NCI-H1930 (cell line): Measurements from ENCODE around the gene PITPNM1.
A peak's percentile ranks its signal among the peaks of the same experiment; 100 is the strongest.
"Not testable (repeated sequence)": the region's sequence is repeated elsewhere in the genome, so short reads cannot be mapped to it uniquely, and the experiment has no call there.

ENCODE experiments used
- DNase-seq, 2 experiments: peaks; one replicate each; lab custom pipeline; 2025; lab: John Stamatoyannopoulos, UW

PITPNM1 gene

DNA sequence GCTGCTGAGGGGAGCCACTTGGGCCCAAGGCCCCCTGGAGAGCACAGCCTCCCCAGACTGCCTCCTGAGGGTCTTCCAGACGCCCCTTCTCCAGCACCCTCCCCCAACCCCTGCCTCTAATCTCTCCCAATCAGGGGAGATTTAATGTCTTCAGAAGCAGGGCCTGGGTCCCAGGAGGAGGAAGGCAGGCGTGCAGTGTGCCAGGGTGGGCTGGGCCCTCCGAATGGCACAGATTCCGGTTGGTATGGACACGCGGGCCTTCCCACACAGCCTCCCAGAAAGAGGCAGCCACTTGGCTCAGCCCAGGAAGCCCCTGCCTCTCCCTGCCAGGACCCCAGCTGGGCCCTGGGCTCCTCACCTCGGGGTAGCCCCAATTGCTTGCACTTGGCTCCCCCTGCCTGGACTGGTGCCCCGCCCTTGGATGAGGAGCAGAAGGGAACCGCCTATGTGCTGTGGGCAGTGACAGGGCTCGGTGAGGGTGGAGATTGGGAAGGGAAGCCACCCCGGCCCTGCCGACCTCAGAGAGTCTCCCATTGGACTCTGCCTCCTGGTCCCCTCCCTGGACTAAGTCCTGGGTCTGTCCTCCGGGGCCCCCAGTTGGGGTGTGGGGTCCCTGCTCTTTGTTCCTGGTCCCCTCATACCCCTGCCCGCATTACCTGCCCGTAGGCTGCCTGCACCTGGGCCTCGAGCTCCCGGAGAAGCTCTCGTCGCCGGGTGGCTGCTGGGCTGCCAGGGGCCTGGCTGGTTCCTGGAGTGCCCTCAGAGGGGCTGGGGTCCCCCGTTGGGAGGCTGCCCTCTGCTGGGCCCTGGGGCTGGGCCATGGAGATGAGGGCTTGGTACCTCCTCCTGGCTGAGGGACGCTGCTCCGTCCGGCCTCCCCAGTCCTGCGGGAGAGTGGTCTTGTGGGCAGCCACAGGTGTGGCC, 18.7 kb upstream of the PITPNM1 start:
- DNase-seq: no peak

DNA sequence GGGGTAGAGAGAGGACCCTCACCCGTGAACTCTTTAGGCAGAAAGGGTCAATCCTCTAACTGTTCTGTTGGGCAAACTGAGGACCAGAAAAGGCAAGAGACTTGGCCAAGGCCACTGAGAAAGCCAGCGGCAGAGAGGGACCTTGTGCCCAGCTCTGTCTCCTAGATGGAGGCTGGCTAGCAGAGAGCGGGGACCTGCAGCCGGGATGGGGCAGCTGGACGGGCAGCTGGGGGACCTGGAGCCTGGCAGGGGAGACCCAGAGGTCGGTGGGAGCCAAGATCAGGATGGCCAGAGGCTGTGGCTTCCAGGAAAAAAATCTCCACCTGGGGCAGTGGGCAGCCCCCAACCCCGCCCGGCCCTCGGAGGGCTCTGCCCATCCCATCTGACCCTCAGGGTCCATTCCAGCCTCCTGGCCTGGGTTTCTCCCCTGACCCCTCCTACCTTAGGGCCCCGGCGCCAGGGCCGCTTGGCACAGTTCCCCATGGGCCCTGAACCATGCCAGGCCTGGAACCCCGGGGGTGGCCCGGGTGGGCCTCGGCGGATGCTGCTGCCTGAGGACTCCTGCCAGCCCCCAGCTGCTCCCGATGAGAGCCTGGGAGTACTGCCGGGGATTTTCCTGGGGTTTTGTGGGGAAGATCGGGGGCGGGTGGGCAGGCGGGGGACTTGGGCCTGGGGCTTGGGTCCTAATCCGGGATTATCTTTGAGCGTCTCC, 17.8 kb upstream of the PITPNM1 start, which contains the start of gene CABP2:
Gene CABP2, minus strand, starts transcription at position 603 of the 712 bp plus-strand sequence. Its CDS starts 120 bp downstream, at position 483.
- no peak for DNase-seq

DNA sequence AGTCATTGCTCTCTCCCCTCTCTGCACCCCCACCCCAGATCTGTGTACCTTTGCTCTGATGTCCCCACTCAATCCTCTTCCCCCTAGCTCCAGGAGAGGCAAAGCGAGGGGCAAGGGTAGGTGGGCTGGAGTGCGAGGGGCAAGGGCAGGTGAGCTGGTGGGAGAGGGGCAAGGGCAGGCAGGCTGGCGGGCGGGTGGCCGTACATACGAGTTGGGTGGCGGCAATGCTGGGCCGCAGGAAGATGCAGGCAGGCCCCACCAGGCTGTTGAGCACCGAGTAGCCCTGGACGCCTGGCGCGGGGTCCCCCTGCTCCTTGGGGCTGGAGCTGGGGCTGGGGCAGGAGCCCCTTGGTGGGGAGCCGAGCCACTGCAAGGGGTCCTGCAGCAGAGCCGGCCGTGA, 17.2 kb upstream of the PITPNM1 start:
- no peak for DNase-seq

DNA sequence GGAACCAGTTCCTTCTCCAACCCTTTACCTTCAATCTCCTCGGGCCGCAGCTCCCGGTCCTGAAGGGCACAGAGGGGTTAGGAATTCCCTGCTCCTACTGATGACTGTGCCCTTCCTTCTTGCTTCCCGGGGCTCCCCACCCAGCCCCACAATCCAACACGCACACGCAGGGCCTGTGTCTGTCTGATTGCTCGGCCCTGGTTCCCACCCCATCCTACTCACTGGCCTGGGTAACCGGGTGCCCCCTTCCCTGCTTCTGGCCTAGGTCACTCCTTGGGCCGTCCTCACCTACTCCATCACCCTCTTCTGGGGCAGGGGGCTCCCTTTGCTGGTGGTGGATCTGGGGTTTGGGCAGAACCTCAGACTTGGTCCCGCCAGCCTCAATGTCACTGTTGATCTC, 16.8 kb upstream of the PITPNM1 start:
- no peak for DNase-seq

DNA sequence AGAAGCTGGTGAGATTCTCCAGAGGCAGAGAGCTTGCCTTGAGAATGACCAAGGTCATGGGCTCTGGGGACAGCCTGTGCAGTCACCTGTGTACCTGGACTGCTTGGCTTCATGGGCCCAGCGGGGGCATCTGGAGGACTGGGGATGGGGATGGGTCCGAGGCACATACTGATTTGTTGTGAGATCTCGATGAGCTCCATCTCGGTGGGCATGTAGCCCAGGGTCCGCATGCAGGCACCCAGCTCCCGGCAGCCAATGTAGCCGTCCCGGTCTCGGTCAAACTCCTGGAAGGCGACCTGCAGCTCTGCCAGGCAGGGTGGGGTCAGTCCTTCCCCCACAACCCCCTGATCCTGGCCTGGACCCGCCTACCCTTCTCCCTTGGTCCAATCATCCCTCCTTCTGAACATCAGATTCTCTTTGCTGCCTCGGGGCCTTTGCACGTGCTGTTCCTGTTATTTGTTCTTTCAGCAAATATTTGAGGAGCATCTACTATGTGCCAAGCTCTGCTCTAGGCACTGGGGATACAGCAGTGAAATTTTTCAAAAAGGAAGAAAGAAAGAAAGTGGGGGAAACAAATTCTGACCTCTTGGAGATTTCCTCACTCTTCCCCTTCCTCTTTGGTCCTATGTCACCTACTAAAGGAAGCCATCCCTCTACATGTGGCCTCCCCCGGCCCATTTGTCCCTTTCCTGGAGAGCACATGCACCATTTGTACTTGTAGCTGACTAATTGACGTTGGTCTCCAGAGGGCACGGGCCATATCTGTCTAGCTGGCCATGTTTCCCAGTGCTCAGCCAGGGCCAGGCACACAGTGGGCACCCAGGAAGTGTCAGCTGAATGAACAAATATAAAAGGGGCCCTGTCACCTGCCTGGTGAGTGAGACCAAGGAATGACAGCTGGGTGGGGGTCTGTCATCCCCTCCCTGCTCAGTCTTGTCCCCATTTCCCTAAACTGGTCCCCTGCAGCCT, 16.0 kb upstream of the PITPNM1 start:
- no peak for DNase-seq

DNA sequence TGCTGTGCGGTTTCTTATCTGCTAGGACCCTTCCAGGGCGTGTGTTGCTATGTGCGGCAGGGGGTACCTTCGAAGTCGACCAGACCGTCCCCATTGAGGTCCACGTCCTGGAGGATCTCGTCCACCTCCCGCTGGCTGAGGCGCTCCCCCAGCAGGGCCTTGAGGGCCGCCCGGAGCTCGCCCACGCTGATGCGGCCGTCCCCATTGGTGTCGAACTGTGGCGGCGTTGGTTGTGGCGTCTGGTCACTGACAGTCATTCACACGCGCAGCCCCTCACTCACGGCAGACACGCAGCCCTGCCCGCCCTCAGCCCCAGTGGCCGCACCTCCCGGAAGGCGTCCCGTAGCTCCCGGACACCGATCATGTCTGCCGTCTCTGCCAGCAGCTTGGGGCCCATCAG, 14.6 kb upstream of the PITPNM1 start:
- no peak for DNase-seq

DNA sequence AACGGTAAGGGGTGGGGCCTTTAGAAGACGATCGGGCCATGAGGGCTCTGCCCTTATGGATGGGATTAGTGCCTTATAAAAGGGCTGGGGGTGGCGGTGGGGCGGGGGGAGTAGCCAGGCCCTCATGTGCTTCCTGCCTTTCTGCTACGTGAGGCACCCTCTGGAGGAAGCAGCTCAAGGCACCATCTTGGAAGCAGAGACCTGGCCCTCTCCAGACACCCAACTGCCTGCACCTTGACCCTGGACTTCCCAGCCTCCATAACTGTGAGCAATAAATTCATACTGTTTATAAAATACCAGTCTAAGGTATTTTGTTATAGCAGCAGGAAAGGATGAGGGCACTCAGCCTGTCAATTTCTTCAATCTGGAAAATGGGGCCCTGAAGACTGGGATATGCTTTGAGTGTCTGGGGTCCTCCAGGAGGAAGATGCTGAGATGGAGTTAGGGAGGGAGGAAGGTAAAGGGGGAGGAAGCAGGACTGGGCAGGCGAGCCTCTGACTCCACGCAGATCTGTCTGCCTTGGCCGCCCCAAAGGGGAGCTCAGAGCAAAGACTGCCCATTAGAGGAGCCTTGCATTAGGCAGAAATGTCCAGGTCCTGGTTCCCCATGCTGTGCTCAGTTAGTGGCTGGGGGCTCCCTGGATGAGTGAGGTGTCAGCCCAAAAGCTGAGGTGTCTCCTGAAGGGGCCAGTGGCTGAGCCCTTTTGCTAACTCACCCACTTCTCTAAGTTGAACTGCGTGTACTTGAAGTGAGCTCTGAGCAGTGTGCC, 12.8 kb upstream of the PITPNM1 start:
- DNase-seq: no peak

DNA sequence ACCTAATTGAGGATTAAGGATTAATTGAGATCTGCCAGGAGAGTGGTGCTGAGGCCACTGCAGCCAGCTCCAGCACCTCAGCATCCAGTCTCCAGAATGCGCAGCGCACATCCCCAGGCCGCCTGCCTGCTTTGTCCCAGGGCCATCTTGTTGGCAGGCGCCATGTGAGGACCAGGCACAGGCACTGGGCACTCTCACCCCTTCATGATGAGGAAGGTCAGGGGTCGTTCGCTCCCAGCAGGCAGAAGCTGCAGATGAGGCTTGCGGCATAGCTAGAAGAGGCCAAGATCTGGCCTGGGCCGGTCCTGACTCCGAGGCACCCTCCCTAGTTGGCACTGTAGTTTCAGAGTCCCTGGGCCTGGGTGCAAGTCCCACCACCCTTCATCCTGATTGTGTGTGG, 11.6 kb upstream of the PITPNM1 start:
- no peak for DNase-seq

DNA sequence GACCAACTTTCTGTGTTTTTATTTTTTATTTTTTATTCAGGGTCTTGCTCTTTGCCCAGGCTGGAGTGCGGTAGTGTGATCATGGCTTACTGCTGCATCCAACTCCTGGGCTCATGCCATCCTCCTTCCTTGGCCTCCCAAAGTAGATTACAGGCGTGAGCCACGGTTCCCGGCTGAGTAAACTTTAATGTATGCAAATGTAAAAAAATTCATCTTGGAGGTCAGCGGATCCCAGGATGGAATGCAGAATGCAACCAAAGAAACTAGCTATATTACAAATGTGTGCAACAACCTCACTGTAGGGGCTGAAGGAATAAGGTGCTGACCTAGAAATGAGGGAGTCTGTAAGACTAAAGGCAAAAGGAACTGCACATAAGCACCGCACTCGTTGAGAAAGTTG, 9.0 kb upstream of the PITPNM1 start:
- no peak for DNase-seq

DNA sequence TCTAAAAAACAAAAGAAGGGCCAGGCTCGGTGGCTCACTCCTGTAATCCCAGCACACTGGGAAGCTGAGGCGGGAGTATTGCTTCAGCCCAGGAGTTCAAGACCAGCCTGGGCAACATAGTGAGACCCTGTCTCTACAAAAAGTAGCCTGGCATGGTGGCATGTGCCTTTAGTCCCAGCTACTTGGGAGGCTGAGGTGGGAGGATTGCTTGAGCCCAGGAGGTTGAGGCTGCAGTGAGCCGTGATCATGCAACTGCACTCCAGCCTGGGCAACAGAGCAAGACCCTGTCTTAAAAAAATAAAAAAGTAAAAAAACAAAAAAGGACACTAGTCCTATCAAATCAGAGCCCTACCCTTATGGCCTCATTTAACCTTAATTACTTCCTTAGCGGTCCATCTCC, 6.4 kb upstream of the PITPNM1 start:
- DNase-seq: not testable (repeated sequence)

DNA sequence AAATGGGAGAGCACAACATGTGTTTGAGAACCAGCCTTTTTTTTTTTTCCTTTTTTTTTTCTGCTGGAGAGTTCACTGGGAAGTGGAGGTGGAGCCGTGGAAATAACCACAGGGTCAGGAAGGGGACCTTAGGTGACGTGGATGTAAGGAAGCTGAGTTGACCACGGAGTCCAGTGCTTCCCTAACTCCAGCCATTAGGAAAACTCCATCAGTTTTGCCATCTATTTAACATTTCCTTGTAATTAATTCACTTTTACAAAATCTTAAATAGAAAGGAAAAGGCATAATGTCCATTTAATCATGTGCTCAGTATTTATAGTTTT, 4.8 kb upstream of the PITPNM1 start:
- DNase-seq: no peak

DNA sequence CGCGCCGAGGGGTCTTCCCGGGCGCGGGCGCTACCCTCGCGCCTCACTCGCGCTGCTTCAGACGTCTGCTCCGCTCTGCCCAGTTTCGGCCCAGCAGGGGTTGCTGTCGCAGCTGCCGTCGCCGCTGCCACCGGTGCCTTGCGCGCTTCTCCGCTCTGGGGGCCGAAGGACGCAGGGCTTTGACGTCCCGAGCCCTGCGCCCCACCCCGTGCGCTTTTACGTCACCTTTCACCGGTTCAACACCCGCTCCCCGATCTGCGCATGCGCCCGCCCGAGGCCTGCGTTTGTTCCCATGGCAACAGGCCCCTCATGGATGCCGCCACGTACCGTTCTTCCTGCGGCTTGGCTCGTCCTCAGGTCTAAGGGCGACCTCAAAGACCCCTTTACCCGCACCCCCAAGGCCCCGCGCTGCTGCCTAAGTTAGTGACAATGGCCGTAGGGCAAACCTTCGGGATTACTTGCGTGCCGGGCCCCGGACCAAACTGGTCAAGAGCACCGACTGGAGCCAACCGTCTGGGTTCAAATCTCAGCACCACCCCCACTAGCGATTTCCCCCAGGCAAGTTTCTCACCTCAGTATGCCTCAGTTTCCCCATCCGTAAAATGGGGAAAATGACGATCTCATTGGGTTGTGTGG, 3.4 kb upstream of the PITPNM1 start:
- peak; percentile 91 to 98 for DNase-seq

DNA sequence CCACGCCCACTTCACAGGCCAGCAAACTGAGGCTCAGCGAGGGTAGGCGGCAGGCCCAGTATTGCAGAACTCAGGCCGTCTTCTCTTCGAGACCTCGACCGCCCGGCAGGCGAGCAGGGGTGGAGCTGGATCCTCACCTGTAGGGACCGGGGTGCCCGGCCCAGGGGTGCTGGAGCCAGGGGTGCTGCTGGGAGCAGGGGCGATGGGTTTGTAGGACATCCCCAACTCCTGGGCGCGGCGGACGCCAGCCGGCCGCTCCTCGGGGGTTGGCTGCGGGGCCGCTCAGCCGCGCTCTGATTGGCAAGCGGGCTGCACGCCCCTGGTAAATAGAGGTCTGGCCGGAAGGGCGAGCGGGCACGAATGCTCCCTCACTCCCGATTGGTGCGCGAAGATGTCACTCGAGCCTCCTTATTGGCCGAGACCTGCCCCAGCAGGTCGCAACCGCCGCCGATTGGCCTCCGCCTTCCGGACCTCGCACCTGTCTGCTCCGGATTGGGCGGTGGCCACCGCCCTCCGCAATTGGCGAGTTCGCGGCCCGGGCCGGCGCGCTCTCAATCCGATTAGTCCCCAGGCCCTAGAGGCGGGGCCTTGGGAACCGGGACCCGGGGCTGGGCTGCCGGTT, 2.8 kb upstream of the PITPNM1 start, which contains the start of gene CDK2AP2:
Gene CDK2AP2, minus strand, starts transcription at position 299 of the 622 bp plus-strand sequence. Its CDS starts 80 bp downstream, at position 219.
- DNase-seq: peak; percentile 97 to 99

DNA sequence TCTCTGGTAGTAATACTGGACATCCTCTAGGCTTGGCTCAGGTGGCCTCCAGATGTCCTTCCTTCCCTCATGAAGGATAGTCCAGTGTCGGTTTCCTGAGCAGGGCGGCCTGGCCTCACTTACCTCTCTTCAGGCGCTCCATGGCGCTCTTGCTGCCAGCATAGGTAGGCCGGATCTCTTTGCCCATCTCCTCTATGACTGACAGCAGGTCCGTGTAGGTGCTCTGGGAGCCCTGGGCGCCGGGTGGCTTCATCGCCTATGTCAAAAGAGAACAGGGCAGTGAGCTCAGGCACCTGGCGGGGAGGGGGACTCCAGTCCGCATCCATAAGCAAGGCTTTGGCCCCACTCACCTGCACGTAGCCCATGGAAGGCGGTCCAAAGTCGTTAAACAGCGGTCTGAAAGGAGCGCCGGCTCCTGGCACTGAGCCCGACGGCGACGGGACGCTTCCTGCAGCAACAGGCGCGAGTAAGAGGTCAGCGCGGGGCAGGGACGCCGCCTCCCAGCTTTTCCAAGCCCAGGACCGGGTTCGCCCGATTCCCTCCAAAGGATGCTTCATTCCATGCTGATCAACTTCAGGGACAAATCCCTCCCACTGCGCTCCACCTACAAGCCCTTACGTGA, 2.2 kb upstream of the PITPNM1 start:
- DNase-seq: no peak

DNA sequence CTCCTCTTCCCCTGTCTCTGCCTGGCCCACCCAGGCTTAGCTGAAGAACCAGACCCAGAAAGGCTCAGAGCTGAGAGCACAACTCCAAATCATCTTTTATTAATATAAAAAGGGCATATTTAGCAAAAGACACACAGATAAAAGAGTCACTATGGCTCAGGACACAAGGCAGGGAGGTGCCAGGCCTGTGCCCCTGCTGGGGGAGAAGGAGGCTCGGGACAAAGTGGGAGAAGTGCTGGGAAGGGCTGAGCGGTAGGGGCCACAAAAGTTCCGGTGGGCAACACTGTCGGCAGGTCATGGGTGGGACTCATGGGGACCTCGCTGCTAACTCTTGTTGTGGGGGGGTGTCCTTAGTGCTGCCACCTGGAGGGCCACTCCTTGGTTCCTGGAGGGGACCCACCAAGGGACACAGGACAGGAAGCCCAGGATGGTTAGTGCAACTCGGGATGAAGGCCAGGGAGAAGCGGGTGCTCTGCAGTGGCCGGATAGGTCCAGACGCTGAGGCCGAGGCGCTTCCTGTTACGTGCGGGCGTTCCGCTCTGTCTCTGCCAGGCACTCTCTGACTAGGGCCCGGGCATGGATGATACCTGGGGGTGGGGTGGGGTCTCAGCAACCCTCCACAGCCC, 1.4 kb upstream of the PITPNM1 start:
- DNase-seq: no peak

DNA sequence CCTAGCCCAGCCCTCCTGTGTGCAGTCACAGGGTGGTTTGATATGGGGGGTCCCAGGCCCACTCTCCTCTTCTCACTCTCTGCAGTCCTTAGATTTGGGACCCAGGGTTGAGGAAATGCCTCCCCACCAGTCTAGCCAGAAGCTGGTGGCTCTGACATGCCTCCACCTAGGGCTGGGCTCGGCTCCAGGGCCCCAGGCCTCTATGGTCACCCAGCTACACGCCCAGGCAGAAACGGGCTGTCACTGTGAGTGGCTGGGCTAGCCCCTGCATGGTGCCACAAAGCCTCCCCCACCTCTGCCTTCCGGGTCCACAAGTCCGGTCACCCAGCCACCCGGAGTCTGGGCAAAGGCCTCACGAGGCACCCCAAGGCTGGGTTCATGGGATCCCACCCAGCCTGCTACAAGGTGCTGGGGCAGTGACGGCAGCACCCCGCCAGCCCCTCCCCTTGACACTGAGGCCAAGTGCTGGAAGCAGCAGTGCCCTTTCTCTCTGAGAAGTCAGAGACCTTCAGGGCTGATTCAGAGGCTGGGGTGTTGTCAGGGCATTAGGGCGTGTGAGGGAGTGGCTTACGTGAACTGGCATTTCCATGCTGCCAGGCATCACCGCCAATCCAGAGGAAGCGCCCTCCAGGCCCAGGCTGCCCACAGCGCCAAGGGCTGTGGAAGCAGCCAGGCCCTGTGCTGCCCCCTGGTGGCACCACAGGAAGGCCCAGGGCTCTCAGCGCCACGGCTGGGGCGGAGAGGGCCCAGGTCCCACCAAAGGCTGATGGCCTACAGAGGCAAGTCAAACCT, 638 bp upstream of the PITPNM1 start:
- DNase-seq: peak; percentile 80 to 84

DNA sequence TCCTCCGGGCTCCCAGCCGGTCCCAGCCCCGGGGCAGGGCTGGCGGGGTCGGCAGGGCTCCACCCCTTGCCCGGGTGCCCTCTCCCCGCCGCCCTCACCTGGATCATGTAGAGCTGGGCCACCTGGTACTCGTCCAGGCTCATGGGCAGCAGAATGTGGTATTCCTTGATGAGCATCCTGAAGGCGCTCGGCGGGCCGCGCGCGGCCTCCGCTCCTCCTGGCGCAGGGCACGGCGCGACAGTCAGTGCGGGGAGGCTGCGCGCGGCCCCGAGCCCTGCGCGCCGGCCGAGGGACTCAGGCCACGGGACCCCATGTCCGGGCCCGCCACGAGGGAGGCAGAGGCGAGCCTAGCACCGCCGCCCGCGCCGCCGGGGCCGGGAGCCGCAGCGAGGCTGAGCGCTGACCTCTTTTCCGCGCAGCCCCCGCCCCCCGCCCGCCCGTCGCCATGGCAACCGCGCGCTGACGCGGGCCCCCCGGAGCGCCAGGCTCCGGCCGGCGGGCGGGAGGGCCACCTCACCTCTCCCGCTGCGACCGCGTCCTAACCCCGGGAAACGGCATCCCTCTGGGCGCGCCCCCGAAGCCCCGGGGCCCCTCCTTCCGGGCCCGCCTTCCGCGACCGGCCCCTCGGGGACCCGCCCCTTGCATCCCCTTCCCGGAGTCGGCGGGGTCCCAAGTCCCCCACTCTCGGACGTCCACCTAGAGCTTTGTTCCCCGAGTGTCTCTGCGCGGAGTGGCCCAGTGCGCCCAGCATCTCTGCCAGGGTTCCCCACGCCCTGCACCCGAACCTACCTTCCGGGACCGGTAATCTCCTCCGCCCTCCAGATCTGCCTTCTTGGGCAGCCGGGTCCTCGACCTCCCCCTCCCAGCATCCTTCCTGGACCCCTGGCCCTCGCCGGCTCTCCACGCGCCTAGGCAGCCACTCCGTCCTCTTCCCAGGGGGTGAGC, 886 bp downstream of the PITPNM1 start:
- peak in 1 of 2 experiments; percentile 48 for DNase-seq
